HG02588 (cell line): Measurements from ENCODE around the gene KCNJ15.

Experiments used
- ATAC-seq: cut with Tn5 transposase; IDR thresholded peaks from one replicate; pipeline ENCODE4 v1.9.1; 2021; ENCODE audit warnings: mild to moderate bottlenecking, moderate library complexity; ENCODE audit not compliant: unreplicated experiment

KCNJ15 gene

GRCh38 chr21:38267991-38268863 is 11.4 kb downstream of the KCNJ15 start:
- ATAC-seq: no peak

- peak; percentile 28 for ATAC-seq
These were observed 12.2 kb downstream of the KCNJ15 start for GRCh38 chr21:38268864-38269575.

- peak; percentile 87 for ATAC-seq
These were observed 12.8 kb downstream of the KCNJ15 start for GRCh38 chr21:38269576-38269936.

GRCh38 chr21:38272215-38272614 is 15.4 kb downstream of the KCNJ15 start:
- no peak for ATAC-seq

- ATAC-seq: no peak
These were observed 17.2 kb downstream of the KCNJ15 start for GRCh38 chr21:38273745-38274542.

GRCh38 chr21:38277501-38278131 is 20.8 kb downstream of the KCNJ15 start:
- ATAC-seq: no peak

GRCh38 chr21:38280454-38280853 is 23.7 kb downstream of the KCNJ15 start:
- ATAC-seq: no peak

- no peak for ATAC-seq
These were observed 24.1 kb downstream of the KCNJ15 start for GRCh38 chr21:38280867-38281266.

GRCh38 chr21:38282921-38283320 is 26.1 kb downstream of the KCNJ15 start:
- ATAC-seq: no peak

GRCh38 chr21:38284216-38284615 is 27.4 kb downstream of the KCNJ15 start:
- no peak for ATAC-seq

GRCh38 chr21:38286739-38287471 is 30.1 kb downstream of the KCNJ15 start:
- no peak for ATAC-seq

GRCh38 chr21:38287476-38287875 is 30.7 kb downstream of the KCNJ15 start:
- no peak for ATAC-seq

- ATAC-seq: no peak
These were observed 33.1 kb downstream of the KCNJ15 start for GRCh38 chr21:38289705-38290485.

GRCh38 chr21:38290809-38291208 is 34.0 kb downstream of the KCNJ15 start:
- no peak for ATAC-seq

GRCh38 chr21:38291874-38292273 is 35.1 kb downstream of the KCNJ15 start:
- ATAC-seq: no peak

- no peak for ATAC-seq
These were observed 36.3 kb downstream of the KCNJ15 start for GRCh38 chr21:38293113-38293512.

GRCh38 chr21:38293765-38294164 is 37.0 kb downstream of the KCNJ15 start:
- no peak for ATAC-seq

- ATAC-seq: no peak
These were observed 37.8 kb downstream of the KCNJ15 start for GRCh38 chr21:38294609-38295008.

- ATAC-seq: no peak
These were observed 39.4 kb downstream of the KCNJ15 start for GRCh38 chr21:38295997-38296764.
